ENCODE measurements around the gene SLC35D1. TPM values are rescaled to one million over a fixed set of nuclear protein-coding genes. Genes with fewer than 3 reads are reported as not detected.

SLC35D1 gene
- total and polyA plus RNA-seq, 2 of the 8 experiments (the other 6 are each of a cell fraction or from before 2014, with no cell fraction given), result 1.2 to 2.7 TPM

DNA sequence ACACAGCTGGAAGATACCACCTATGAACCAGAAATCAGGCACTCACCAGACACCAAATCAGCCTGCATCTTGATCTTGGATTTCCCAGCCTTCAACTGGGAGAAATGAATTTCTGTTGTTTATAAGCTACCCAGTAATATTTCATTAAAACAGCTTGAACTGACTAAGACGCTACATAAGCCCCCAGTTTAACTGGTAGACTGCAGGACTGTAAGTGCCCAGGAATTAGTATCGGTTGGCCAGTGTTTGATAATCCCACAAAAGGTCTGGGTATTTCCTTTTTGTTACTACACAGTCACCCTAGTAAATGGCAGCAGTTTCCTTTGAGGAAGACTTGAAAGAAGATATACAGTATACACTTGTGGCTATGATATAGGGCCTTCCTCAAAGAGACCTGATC is 7.3 kb upstream of the SLC35D1 start:
- H3K23me2 ChIP-seq (ENCODE audit: low read depth, low read length), result no peaks in the 10 kb centered on the region
- no peaks in the 10 kb centered on the region for H3K27me3 ChIP-seq (replicated peaks in 1 of 4; ENCODE audit: control insufficient read depth in 3 of 4, extremely low read depth in 1 of 4, insufficient read depth in 3 of 4, low read length in 3 of 4)
- ChIA-PET CTCF (ENCODE audit: partially characterized antibody) (interaction anchor here (0.6 to 1.6 kb wide), 4 partner anchors 31 to 1086 kb away, joined by 4 read pairs; no protein-coding TSS in a partner anchor), POLR2A (ENCODE audit: partially characterized antibody) (no interaction called here)
- H3K14ac ChIP-seq (ENCODE audit: insufficient read length), result no peak overlapping the region
- H3K79me1 ChIP-seq (ENCODE audit: low read depth, low read length), result no peaks in the 10 kb centered on the region
- no peaks in the 10 kb centered on the region for H4K20me1 ChIP-seq (replicated peaks in 1 of 2; ENCODE audit: control insufficient read depth in 1 of 2, insufficient read depth in 2 of 2, low read length in 2 of 2)
- no peak overlapping the region for H2AFZ ChIP-seq (ENCODE audit: low read length)
- H2BK20ac ChIP-seq (ENCODE audit: low read length), result no peak overlapping the region
- no peak overlapping the region for H3K23ac ChIP-seq (ENCODE audit: insufficient read length)
- no peak overlapping the region for H2BK12ac ChIP-seq (ENCODE audit: low read depth, low read length)
- no peak overlapping the region for H2AK5ac ChIP-seq (ENCODE audit: low read depth, low read length)
- H2BK5ac ChIP-seq (ENCODE audit: low read depth, low read length), result no peak overlapping the region
- H3K4ac ChIP-seq (replicated peaks; ENCODE audit: insufficient read length, low read depth, low read length), result no peak overlapping the region
- no peaks in the 10 kb centered on the region for H3K9me3 ChIP-seq (ENCODE audit: insufficient read depth in 2 of 2, low read depth in 1 of 2, low read length in 1 of 2)
- no peak overlapping the region for H3K18ac ChIP-seq (ENCODE audit: extremely low read depth, low read length)
- no peak overlapping the region for H4K5ac ChIP-seq (ENCODE audit: insufficient read length, low read depth, low read length)
- FAIRE-seq (no peak), DNase-seq (ENCODE audit: low read depth in 1 of 2, low spot score in 2 of 2) (no peak)
- H3K27ac ChIP-seq (ENCODE audit: low read depth, low read length), result no peak overlapping the region
- H2BK120ac ChIP-seq (replicated peaks; ENCODE audit: low read depth, low read length), result no peak overlapping the region
- no peak overlapping the region for H2BK15ac ChIP-seq (ENCODE audit: low read length)
- no peaks in the 10 kb centered on the region for H3K79me2 ChIP-seq (ENCODE audit: control insufficient read depth in 1 of 2, insufficient read depth in 2 of 2, low read length in 2 of 2)
- no peak overlapping the region for H4K91ac ChIP-seq (replicated peaks; ENCODE audit: insufficient read length, low read length)
- no peak overlapping the region for H3K4me2 ChIP-seq (ENCODE audit: insufficient read depth in 1 of 2, low read depth in 2 of 2, low read length in 2 of 2)
- H3K4me3 ChIP-seq (ENCODE audit: extremely low read depth in 1 of 4, insufficient read depth in 2 of 4, low read depth in 3 of 4, low read length in 4 of 4), result no peak overlapping the region
- TF ChIP-seq JUN (IDR thresholded peaks at IDR 0.05; ENCODE audit: low read depth, low read length) (no peak), TAF7 (optimal IDR thresholded peaks at IDR 0.05; ENCODE audit: borderline replicate concordance, low read depth, low read length) (no peak), RAD21 (IDR thresholded peaks at IDR 0.05 in 1 of 2, conservative IDR thresholded peaks at IDR 0.05 in 1 of 2; ENCODE audit: low read depth in 2 of 2, low read length in 2 of 2) (no peak), SP4 (IDR thresholded peaks at IDR 0.05; ENCODE audit: low read length) (no peak), CHD2 (IDR thresholded peaks at IDR 0.05; ENCODE audit: low read length) (no peak), YY1 (IDR thresholded peaks at IDR 0.05; ENCODE audit: low read depth, low read length) (no peak), BCL11A (IDR thresholded peaks at IDR 0.05; ENCODE audit: low read depth in 2 of 2, low read length in 2 of 2) (no peak), KDM5A (IDR thresholded peaks at IDR 0.05; ENCODE audit: low read length) (no peak), POU5F1 (IDR thresholded peaks at IDR 0.05; ENCODE audit: low read depth, low read length) (no peak), CHD1 (IDR thresholded peaks at IDR 0.05; ENCODE audit: low read depth, low read length) (no peak)
- TF ChIP-seq, protein P1, sequence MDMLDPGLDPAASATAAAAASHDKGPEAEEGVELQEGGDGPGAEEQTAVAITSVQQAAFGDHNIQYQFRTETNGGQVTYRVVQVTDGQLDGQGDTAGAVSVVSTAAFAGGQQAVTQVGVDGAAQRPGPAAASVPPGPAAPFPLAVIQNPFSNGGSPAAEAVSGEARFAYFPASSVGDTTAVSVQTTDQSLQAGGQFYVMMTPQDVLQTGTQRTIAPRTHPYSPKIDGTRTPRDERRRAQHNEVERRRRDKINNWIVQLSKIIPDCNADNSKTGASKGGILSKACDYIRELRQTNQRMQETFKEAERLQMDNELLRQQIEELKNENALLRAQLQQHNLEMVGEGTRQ (IDR thresholded peaks at IDR 0.05; ENCODE audit: low read length), result no peak
- H3K9ac ChIP-seq (replicated peaks in 1 of 4; ENCODE audit: extremely low read depth in 1 of 4, low read depth in 3 of 4, low read length in 3 of 4), result no peak overlapping the region
- WGBS, 2 experiments (ENCODE audit: extremely low coverage in 1 of 2, insufficient coverage in 1 of 2, insufficient read length in 1 of 2, insufficient replicate concordance in 2 of 2, low coverage in 1 of 2, low lambda C conversion rate in 2 of 2, missing lambda C conversion rate in 1 of 2), result 89% methylated on average over 2 of the region's 2 CpGs; no CpG with 5 or more reads in 1 of the 2 experiments
- H4K8ac ChIP-seq (ENCODE audit: extremely low read depth, insufficient read depth, low read length), result no peak overlapping the region
- no peaks in the 10 kb centered on the region for H3K36me3 ChIP-seq (ENCODE audit: control insufficient read depth in 2 of 4, insufficient read depth in 4 of 4, low read length in 3 of 4)
- no peak overlapping the region for H3K56ac ChIP-seq (replicated peaks; ENCODE audit: insufficient read length, low read depth, low read length)
- peaks cover 0 to 5% (median 0%) of the 10 kb centered on the region in 4 experiments; a peak in 3 of 7 replicates for H3K4me1 ChIP-seq (replicated peaks in 1 of 4; ENCODE audit: control insufficient read depth in 3 of 4, insufficient read depth in 4 of 4, low read length in 3 of 4)
